22Rv1 (cell line): ENCODE measurements around the gene BST1.

ENCODE experiments used
- H3K27ac ChIP-seq: fragments of 450-650 bp; 2 replicates; pipeline ENCODE4 v1.5.1; 2017
- ZFX ChIP-seq: fragments of 450-650 bp; IDR thresholded peaks from 2 replicates; pipeline ENCODE4 v1.6.1; 2017; ENCODE audit warnings: antibody characterized with exemption, borderline replicate concordance
- TF ChIP-seq, protein P1 (sequence below): fragments of 450-650 bp; IDR thresholded peaks from 2 replicates; pipeline ENCODE4 v1.5.1; 2017; ENCODE audit warnings: mild to moderate bottlenecking

Gene BST1, protein sequence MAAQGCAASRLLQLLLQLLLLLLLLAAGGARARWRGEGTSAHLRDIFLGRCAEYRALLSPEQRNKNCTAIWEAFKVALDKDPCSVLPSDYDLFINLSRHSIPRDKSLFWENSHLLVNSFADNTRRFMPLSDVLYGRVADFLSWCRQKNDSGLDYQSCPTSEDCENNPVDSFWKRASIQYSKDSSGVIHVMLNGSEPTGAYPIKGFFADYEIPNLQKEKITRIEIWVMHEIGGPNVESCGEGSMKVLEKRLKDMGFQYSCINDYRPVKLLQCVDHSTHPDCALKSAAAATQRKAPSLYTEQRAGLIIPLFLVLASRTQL

DNA sequence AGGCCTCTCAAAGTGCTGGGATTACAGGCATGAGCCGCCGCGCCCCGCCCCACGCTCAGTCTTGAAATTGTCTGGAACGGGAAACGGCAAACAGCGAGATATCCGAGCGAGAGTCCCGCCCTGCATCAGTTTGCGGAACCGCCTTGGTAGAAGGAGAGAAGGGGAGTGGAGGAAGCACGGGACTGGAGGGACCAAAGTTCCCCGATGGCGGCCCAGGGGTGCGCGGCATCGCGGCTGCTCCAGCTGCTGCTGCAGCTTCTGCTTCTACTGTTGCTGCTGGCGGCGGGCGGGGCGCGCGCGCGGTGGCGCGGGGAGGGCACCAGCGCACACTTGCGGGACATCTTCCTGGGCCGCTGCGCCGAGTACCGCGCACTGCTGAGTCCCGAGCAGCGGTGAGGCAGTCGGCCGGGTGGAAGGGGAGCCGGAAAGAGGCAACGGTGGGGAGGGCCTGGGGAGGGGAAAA is at the start of gene BST1:
Gene BST1 (plus strand): TSS at position 125 of the 463 bp plus-strand sequence. CDS start 80 bp downstream, at position 205.
- no peak for TF ChIP-seq ZFX
- TF ChIP-seq, protein P1, sequence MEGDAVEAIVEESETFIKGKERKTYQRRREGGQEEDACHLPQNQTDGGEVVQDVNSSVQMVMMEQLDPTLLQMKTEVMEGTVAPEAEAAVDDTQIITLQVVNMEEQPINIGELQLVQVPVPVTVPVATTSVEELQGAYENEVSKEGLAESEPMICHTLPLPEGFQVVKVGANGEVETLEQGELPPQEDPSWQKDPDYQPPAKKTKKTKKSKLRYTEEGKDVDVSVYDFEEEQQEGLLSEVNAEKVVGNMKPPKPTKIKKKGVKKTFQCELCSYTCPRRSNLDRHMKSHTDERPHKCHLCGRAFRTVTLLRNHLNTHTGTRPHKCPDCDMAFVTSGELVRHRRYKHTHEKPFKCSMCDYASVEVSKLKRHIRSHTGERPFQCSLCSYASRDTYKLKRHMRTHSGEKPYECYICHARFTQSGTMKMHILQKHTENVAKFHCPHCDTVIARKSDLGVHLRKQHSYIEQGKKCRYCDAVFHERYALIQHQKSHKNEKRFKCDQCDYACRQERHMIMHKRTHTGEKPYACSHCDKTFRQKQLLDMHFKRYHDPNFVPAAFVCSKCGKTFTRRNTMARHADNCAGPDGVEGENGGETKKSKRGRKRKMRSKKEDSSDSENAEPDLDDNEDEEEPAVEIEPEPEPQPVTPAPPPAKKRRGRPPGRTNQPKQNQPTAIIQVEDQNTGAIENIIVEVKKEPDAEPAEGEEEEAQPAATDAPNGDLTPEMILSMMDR: no peak

GRCh38 chr4:15653420-15653819 is 49.4 kb upstream of the BST1 start:
- no peak for TF ChIP-seq ZFX
- no peak overlapping the region for H3K27ac ChIP-seq

More for the DNA sequence above, at the start of gene BST1:
- no peak within 1 kb of the TSS for H3K27ac ChIP-seq

DNA sequence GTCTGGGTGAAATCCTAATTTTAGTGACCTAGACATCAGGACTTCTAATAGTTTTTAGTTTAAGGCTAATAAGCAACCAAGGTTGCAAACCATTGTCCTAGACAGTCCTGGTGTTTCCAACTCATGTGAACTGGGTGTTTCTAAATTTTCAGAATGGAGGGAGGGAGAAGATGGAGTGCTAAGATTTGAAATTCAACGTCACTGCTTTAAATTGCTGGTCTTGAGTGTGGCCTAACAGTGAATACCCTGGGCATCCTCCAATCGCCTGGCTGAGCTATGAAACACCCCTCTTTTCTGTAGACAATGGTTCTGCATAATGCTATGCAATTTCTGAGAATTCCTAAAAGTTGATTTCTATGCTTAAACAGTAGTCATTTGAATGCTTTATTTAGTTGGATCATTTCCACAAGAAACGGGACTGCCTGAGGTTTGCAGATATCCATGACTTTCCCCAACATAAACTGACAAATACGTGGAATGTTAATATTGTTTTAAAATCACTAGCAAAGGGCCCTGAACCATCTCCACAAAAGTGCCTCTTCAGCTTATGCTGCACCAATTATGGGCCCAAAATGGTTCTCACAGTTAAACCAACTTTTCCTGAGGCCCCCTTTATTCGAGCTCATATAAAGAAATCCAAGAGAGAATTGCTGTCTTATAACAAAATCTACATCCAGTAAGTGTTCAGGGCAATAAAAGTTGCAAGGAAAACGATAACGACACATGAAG is 48.8 kb upstream of the BST1 start:
- no peak for TF ChIP-seq ZFX
- TF ChIP-seq, protein P1: no peak
- peak overlapping the region; percentile 87 for H3K27ac ChIP-seq

GRCh38 chr4:15654593-15655222 is 48.2 kb upstream of the BST1 start:
- peak overlapping the region; percentile 87 for H3K27ac ChIP-seq
- TF ChIP-seq, protein P1: 0 out of 2 replicates have a peak, but pooled peaks have one; percentile 7
- TF ChIP-seq ZFX: no peak

DNA sequence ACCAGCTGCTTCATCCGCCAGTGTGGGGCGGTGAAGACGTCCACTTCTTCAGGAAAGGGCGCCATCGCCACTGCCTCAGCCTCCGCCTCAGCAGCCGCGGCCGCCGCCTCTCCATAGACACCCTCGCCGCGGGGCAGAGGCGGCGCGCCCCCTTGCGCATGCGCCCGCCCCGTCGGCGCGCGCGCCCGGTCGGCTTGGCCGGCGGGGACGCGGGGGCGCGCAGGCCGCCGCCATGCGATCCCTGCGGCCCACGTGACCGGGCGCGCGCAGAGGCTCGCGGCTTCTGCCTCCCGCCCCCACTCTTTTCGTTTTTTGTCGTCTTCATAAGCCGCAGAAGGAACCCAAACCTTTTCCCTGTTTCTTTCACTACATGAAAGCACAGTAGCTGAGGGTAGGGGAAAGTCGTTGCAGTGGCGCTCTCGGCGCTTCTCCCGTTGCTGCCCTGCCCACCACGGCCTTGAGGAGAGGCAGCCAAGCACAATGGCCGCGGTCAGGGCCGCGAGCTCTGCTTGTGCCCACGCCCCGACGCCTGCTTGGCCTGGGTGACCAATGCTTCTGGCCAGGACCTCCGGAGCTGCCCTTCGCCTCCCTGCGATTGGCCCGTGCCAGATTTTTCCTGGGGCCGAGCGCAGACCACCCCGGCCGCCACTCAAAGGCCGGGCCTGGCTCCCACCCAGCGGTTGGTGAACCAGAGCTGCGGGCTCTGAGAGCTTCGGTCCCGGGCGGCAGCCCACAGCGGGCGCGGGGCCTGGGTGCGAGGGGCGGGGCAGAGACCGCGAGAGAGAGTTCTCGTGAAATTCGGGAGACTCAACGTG is 47.4 kb upstream of the BST1 start, which contains the start of gene FBXL5:
Gene FBXL5 (minus strand): TSS at position 135 of the 815 bp plus-strand sequence. CDS start 70 bp downstream, at position 65.
- TF ChIP-seq, protein P1: no peak
- TF ChIP-seq ZFX: no peak
- peak within 1 kb of the TSS; percentile 87 for H3K27ac ChIP-seq

GRCh38 chr4:15656038-15656470 is 46.8 kb upstream of the BST1 start:
- no peak for TF ChIP-seq ZFX
- TF ChIP-seq, protein P1: no peak
- peak overlapping the region; percentile 87 for H3K27ac ChIP-seq

DNA sequence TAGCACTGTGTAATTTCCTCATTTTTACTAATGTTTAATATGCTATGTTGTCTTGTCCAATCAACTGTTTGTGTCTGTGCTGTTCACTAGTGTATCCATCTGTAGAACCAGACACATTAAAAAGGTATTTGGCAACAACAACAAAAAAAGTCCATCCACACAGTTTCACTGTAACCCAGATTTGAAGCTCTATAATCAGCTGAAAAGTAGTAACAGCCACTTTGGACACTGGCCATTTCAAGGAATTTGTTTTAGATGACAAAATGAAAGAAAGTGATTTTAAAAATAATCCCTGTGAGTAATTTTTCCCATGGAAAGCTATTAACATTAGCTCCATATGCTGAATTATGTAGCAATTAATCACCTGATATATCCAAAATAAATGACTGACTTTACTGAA is 45.5 kb upstream of the BST1 start:
- H3K27ac ChIP-seq: no peak overlapping the region
- TF ChIP-seq, protein P1: no peak
- no peak for TF ChIP-seq ZFX
